NCI-H1092 treated with DMSO at 0.1 percent for 48 hours (cell line): ENCODE data around the gene KIF26B.

Experiments
- DNase-seq: peaks from one replicate; lab custom pipeline; 2025; lab: John Stamatoyannopoulos, UW

The KIF26B gene

DNA sequence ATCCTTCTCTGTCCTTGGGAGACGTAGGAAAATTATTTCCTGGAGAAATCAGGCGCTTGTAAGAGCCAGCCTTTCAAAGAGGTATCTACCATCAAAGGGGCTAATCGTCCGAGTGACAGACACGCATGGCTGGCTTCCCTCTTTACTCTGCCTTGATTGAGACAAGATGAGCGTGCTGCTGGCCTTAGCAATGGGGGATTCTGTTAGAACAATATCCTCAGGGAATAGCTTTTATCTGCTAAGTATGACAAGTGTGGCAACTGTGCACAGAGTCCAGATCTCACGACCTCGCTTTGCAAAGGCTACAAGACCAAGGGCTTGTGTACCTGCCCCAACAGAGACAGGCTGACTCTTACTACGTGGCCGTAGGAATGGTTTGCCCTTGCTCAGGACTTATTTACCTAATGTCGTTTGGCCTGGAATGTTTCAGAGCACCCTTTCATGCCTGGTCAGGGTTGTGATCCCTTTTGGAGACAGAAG is 417.1 kb downstream of the KIF26B start:
- no peak for DNase-seq

DNA sequence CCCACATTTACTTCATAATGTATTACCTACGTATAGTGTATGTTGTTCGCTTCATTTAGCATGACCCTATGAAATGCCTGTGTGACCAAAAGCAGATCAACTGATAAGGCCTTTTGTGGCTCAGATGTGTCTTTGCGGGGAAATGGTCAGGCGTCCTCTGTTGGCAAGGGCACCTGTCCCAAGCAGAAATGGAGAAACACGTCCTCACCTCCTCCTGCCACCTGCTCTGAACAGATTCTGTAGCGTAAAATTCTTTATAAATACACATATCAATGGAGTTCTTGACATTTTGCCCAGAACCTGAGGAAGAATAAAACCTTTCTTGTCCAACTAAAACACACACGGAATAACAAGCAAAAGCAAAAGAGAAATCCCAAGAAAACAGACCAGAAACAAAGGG is 417.9 kb downstream of the KIF26B start:
- peak; percentile 8 for DNase-seq

DNA sequence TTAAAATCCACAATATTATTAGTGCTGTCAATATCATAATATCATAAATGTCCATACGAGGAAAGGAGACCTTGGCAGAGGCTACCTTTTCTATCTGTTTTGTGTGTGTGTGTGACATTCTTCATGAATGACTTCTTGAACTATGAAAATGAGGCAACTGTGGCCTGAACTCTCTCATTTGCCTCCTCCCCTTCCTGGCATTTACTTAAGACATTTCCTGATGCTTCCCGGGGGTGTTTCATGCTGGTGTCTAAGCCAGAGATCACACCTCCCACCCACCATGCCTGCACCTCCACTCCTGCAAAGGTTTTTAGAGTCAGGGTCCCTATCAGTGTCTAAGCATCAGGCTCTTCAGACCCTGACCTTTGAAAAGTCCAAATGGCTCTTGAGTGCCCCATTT is 420.9 kb downstream of the KIF26B start:
- DNase-seq = no peak

DNA sequence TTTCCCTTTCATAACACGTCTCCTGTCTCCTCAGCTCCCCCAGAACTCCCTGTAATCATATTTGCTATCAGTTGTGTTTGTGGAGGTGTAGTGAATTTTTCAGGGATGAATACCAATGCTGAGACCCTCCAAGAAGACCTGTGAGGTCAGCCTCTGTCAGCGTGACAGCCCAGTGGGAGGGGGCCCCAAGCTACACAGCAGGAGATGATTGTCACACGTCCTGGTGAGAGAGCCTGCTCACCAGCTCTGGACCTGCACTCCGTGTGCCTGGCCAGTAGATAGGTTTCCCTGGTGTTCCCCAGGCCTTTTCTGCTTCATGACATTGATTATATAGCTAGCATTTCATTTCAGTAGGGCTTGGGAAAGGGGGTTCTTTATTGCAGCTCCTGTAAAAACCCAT is 421.5 kb downstream of the KIF26B start:
- DNase-seq = no peak

DNA sequence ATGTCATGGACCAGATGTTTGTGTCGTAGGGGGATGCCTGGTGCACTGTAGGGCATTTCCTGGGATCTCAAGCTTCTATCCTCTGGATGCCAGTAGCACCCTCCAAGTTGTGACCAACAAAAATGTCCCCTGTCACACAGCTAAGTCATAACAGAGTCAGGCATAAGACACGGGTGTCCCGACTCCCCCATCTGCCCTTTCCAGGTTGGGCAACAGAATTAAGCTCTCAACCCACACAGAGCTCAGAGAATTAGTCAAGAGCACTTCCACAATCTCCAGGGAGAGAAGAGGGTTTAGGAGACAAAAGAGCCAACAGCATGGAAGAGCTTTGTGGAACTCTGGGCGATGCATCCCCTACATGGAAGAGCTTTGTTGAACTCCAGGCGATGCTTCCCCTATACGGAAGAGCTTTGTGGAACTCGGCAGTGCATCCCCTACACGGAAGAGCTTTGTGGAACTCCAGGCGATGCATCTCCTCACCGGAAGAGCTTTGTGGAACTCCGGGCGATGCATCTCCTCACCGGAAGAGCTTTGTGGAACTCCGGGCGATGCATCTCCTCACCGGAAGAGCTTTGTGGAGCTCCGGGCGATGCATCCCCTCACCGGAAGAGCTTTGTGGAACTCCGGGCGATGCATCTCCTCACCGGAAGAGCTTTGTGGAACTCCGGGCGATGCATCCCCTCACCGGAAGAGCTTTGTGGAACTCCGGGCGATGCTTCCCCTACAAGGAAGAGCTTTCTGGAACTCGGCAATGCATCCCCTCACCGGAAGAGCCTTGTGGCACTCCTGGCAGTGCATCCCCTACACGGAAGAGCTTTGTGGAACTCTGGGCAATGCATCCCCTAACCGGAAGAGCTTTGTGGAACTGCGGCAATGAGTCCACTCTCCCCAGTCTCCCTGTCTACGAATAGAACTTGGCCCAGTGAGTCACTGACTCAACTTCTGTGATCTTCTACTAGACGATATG is 422.7 kb downstream of the KIF26B start:
- DNase-seq = no peak

DNA sequence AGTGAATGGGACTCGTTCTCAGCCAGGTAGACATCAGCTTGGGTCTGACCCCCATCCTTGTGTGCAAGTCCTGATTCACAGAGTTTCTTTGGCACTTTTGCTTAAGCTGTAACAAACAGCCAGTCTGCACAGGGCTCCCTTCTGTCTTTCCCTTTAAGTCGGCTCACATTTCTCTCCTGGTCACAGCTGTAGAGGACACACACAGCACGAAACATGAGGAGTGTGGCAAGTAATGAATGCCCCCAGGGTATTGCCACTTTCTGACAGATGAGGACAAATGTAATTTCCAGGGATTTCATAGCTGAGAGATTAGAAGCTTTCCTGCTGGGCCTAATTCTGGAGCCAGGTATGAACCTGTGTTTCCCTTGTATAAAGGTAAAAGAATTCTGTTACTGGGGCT is 423.5 kb downstream of the KIF26B start:
- no peak for DNase-seq

DNA sequence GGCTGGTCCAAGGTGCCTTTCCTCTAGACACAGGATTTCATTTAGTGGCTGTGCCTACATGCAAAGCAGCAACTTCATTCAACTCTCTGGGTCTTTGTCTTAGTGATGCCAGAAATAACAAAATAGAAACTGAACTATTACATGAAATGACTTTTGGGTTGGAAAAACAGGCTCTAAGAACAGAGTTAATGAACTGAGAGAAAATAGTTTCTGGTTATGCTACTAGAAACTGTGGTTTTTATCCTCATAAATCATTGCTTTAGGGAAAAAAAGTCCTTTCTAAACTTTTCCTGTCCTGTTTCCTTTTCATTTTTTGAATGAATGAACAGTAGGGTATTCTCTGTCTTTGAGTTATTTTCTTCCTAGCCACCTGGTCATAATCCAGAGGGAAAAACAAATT is 424.0 kb downstream of the KIF26B start:
- DNase-seq = no peak

DNA sequence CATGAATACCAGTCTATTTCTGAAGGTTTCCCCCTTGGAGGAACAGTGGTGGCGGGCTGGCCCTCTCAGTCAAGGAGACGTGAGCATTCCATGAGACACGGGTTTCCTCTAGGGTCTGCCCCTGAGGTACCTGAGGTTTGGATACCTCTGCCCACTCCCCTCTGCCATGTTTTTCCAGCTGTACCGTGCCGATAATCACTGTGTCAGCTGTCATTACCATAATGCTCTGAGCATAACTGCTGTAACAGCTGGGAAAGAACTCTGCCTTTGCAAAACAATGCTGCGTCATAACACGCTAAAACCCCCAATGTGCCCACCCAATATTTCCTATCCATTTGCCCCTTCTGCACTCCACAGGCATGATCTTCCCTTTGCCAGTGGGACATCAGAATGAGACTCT is 425.1 kb downstream of the KIF26B start:
- DNase-seq = no peak

DNA sequence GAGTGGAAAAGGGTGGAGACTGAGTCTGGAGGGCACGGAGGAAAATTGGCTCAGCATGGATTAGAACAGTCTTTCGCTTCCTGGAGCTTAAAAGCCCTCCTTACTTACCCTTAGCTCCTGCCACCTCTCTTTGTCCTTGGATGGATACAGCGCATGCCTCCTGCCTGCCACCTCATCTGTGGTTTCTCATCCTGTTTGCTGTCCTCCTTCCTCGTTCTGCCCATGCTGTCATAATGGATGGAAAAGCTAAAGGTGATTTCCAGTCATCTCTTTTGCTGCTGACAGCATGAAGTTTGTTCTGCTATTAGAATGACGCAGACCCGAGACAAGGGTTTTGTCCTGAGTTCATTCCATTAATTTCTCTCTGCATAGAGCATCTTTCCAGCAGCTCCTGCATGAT is 425.9 kb downstream of the KIF26B start:
- no peak for DNase-seq

DNA sequence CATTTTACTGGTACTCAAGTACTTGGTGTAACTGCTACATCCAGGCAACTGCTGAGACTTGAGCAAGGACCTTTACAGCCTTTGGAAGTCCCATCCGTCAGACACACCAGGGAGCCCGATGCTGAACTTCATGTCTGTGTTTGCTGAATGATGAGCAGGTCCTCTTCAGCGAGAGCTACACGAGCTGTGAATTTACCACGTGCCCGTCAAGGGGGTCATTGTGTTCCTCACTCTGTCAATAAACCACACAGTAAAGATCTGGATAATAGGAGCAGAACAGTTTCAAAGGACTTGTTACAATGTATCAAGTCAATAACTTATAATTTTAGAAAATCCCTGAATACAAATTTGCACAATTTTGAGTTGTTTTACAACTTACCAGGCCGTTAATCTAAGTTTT is 427.2 kb downstream of the KIF26B start:
- DNase-seq = peak; percentile 60

DNA sequence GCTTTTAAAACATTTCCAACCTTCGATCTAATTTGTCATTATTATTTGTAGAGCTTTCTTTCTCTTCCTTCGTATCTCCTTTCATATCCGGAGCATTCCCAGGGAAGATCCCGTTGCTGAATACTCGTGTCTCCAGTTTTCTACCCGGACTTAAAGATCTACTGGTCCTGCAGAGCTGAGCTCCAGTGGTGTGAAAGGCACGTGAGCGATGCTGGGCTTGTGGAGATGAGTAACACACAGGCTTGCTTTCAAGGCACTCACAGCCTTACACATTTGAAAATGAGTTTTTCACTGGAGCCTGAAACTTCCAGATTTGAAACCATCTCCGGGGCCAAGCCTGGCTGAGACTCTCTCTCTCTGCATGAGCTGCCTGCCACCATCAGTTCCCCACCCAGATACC is 428.3 kb downstream of the KIF26B start:
- DNase-seq = no peak

DNA sequence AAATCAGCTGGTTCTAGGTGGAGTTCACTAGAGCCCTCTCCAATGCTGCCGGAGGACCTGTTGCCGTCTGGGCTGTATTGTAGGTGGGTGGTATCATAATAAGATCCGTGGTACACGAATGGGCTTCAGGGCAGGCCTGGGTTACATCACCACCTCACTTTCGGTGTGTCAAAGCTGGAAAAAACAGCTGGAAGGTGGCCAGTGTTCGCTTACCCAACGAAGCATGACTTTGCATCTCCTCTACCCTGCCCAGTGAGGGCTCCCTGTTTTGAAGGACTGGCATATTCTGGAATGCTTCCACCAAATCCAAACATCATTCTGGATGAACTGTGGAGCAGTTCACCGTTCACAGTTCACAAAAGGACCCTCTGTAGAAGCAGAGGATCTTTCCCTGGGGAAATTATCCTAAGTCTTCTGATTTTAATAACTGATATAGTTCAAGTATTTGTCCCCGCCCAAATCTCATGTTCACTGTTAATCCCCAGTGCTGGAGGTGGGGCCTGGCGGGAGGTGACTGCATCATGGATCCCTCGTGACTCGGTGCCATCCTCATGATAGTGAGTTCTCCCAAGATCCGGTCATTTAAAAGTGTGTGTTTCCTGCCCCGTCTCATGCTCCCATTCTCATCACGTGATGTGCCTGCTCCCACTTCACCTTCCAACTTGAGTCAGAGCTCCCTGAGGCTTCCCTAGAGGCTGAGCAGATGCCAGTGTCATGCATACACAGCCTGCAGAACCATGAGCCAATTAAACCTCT is 429.0 kb downstream of the KIF26B start:
- peak; percentile 72 for DNase-seq

DNA sequence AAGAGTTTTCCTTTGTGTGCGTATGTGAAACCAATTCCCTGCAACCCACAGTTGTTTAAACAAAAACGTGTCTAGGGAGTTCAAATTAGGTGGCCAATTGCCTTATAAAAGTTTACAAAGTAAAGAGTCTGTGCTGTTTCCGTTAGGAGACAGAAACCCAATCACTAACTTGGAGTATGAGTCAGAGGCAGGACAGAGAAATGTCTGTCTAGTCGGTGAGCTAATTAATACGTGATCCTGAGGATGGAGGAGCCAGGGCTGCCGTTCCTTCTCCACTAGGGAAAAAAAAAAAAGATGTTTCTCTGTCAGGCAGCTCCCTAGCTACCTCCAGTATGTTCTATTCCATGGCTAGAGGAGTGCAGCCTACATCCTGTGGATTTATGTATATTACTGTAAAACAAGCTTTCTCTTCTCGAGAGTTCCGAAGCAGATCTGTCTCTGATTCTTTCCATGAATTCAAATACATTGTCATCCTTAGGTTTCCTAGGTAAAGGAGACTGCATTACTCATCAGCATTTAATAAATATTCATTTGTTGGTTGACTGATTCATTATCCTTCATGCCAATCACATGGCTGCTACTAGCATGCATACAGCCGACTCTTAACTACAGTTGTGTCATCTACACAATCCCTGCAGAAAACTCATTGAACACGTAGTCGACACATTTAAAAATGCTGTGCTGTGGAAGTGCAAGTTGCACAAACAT is 430.6 kb downstream of the KIF26B start:
- no peak for DNase-seq

DNA sequence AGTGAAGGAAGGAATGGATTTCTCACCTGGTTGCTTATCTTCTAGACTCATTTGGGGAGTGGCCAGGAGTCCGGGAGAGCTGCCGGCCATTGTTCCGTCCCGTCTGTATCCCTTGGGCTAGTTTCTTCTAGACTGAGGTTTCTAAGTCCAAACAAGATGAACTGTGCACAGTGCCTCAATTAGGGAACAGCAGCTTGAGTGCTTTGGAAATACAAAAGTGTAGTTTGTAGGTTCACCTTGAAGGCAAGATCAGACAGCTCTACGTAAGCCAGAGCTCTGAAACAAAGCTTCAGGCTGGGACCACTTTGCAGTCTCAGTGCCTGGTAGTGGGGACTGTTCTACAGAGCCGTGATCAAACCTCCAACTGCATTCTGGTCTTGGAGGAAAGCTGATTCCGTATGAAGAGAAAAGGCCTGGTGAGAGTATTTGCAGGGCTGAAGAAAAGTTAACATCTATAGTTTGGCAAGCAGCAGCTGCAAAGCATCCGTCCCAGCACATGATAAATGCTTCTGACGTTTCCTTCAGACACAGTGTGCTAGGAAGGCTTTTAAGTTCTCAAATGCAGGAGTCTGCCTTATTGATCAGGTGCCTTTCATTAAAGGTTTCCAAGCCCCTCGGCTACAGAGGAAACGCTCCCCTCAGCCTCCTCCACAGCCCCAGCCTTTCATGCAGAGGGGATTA is 432.8 kb downstream of the KIF26B start:
- DNase-seq = peak; percentile 19

DNA sequence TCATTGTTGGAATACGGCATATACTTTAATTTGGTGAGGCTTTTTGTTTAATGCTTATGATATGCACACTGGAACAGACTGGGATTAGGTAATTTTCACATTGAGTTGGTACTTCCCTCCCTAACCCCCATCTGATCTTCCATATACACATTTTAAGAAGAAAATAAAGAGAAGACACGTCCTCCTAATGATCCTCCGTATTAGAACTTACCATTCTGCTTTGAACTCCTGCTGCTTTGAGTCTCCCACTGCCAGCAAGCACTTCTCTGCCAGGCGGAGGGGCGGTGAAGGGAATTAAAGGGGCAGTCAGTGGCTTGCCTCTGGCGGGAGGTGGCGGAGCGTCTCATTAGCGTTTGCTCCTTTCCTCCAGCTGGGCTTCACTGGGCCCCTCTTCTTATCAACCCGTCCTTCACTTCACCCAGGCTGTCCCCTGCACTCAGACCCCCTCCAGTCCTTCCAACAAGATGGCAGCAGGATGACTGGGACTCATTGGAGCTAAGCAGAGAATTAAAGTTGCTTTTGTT is 433.4 kb downstream of the KIF26B start:
- DNase-seq = peak; percentile 52

DNA sequence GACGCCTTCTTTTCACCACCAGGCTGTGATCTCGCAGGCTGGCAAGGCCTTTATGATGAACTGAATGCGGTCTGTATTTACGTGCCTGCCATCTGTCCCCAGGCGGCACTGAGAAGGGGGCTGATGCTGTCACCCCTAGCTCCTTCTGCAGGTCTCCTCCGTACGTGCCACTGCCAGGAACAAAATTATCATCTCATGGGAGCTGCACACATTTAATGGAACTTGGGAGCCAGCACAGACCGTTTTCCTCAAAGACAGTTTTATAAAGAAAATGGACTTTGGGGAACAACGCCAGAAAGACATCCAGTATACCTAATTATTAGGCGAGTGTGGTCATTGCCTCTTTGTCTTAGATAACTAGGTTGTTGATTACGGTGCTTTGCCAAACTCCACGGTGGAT is 434.5 kb downstream of the KIF26B start:
- peak; percentile 76 for DNase-seq

DNA sequence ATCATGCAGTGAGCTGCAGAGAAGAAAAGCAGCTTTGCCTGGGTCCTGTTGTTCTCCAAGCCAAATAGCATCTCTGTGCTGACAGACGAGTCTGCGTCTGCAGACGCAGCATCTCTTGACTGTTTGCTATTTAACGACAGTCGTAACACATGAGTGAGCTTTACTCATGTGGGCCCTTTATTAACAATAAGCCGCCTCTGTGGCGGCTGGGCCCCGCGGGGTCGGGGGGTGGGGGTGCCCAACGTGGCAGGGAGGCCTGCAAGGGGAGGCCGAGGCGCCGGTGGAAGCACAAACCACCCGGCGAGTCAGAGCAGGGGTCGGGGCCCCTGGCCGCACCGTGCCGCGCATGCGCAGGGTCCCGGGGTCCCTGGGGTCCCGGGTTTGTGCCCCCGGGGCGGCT is 435.1 kb downstream of the KIF26B start:
- no peak for DNase-seq

DNA sequence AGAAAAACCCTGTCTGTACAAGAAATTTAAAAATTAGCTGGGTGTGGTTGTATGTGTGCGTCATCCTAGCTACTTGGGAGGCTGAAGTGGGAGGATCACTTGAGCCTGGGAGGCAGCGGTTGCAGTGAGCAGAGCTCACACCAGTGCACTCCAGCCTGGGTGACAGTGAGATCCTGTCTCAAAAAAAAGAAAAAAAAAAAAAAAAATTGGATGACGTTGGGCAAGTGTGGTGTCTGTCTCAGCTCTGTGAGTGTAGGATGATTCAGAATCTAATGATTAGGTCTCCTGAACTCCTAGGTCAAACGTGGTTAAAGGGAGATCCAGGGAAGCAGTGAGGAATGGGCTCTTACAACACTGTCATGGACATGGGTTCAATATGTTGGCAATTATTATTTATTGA is 435.9 kb downstream of the KIF26B start:
- DNase-seq = no peak

DNA sequence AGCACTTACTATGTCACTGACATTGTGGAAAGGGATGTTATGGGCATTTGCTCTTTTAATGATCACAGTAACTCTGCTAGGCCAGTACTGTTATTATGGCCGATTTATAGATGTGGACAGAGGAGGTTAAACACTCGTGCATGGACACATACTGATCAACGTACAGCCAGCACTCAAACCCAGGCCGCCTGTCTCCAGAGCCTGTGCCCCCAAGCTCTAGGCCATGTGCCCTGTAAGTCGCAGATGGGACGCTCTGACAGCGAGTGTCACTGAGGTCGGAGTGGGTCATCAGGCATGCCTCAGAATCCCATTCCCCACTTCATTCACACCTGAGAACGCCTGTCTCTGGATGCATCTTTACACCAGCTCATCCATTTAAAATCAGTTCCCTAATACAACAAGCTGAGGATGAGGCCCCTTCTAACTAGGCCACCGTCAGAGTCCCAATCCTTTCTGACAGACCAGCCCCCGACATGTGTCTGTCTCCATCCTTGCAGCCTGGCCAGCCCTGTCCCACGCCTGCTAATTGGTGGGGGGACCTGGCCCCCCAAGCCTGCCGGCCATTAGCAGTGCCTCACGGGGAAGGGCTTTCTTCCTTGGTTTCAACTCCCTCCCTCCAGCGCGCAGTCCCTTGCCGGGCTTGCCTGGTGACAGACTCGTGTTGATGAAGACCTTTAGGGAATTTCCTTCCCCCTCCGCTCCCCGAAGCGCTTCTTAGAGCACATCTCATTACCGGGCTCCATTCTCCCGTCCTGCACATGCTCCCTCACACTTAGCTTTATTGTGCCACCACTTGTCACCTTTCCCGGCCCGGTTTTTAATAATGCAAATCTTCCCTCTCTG is 436.8 kb downstream of the KIF26B start:
- DNase-seq = peak; percentile 76

DNA sequence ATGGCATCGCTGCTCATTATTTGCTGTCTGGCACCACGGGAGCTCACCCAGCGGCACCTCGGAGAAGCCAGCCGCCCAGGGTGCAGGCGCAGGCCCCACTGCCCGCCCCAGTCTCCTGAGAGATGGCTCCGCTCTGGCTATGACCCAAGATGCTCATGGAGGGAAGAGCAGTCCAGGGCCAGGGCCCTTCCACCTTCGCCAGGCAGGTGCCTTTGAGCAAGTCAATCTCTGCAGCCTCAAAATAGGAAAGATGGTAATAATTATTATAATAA is 437.3 kb downstream of the KIF26B start:
- DNase-seq = peak; percentile 76
